ENCODE data around the gene RIC3. TPM values are rescaled to one million over a fixed set of nuclear protein-coding genes. Genes with fewer than 3 reads are reported as not detected.

The RIC3 gene
- total and polyA plus RNA-seq, 2 donors (not counting 1 experiment from before 2014, with no cell fraction given): not detected

DNA sequence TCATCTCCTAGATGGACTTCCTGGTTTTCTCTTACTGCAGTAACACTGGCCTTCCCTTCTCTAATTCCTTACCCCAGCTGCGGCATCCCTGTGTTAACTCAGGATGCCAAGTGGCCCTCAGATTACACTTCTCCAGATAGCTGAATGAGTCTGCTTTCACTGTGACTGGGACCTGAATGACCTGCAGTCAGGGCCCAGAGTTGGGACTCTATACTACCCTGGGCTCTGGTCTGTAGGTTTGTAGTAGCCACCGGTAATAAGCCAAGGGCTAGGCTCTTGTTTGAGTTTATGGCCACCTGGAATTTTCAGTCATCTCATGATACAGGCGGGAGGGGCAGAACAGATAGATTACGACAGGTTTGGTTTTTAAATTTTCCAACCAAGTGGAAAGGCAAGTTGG, 63.7 kb downstream of the RIC3 start:
- Histone ChIP-seq H3K4me3 (replicated peaks in 1 of 4; ENCODE audit: control extremely low read depth in 1 of 4, insufficient read depth in 1 of 4, low read depth in 3 of 4, low read length in 4 of 4) (no peak overlapping the region), H3K4me2 (ENCODE audit: extremely low read depth, insufficient read depth, low read length) (no peak overlapping the region), H3K27ac (ENCODE audit: insufficient read depth, low read length) (no peak overlapping the region), H3K9me3 (ENCODE audit: control insufficient read depth, insufficient read depth, low read depth, low read length) (no peaks in the 10 kb centered on the region), H4K20me1 (ENCODE audit: control insufficient read depth, extremely low read depth, insufficient read depth, low read length) (no peaks in the 10 kb centered on the region), H3K36me3 (ENCODE audit: control insufficient read depth, insufficient read depth, low read length) (peaks cover 1% of the 10 kb centered on the region), H3K4me1 (ENCODE audit: control insufficient read depth, extremely low read depth, insufficient read depth, low read length) (no peaks in the 10 kb centered on the region), H3K27me3 (ENCODE audit: control insufficient read depth, insufficient read depth, low read length) (no peaks in the 10 kb centered on the region), H2AFZ (ENCODE audit: low read length) (no peak overlapping the region), H3K9ac (ENCODE audit: insufficient read depth, low read length) (no peak overlapping the region), H3K79me2 (ENCODE audit: control insufficient read depth, insufficient read depth, low read length) (no peaks in the 10 kb centered on the region)
- DNase-seq (ENCODE audit: low read depth in 2 of 2): no peak
- TF ChIP-seq, protein P1, sequence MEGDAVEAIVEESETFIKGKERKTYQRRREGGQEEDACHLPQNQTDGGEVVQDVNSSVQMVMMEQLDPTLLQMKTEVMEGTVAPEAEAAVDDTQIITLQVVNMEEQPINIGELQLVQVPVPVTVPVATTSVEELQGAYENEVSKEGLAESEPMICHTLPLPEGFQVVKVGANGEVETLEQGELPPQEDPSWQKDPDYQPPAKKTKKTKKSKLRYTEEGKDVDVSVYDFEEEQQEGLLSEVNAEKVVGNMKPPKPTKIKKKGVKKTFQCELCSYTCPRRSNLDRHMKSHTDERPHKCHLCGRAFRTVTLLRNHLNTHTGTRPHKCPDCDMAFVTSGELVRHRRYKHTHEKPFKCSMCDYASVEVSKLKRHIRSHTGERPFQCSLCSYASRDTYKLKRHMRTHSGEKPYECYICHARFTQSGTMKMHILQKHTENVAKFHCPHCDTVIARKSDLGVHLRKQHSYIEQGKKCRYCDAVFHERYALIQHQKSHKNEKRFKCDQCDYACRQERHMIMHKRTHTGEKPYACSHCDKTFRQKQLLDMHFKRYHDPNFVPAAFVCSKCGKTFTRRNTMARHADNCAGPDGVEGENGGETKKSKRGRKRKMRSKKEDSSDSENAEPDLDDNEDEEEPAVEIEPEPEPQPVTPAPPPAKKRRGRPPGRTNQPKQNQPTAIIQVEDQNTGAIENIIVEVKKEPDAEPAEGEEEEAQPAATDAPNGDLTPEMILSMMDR (conservative IDR thresholded peaks at IDR 0.05 in 1 of 2, IDR thresholded peaks at IDR 0.05 in 1 of 2; ENCODE audit: low read depth in 1 of 2, low read length in 2 of 2): no peak
- TF ChIP-seq EZH2 (IDR thresholded peaks at IDR 0.05; ENCODE audit: low read length, missing control alignments): no peak

DNA sequence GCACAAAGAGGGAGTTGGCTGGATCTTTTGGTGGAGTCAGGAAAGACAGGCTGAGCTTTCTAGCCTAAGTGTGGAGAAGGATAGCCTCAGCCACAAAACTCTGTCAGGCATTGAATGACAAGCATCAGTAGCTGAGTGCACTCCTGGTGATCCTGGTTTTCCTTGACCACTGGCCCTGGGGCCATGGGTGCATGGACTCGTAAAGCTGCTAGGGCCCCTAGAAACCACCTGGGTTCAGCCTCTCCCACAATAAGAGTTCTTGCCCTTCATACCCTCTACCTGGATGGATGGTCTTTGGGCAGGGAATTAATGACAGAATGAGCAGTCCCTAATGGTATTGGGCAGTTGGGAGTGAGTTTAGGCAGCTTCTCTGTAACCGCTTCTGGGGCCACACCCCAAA, 64.9 kb downstream of the RIC3 start:
- Histone ChIP-seq H3K27ac (ENCODE audit: insufficient read depth, low read length) (no peak overlapping the region), H2AFZ (ENCODE audit: low read length) (no peak overlapping the region), H3K4me2 (ENCODE audit: extremely low read depth, insufficient read depth, low read length) (no peak overlapping the region), H3K4me3 (replicated peaks in 1 of 4; ENCODE audit: control extremely low read depth in 1 of 4, insufficient read depth in 1 of 4, low read depth in 3 of 4, low read length in 4 of 4) (no peak overlapping the region), H3K36me3 (ENCODE audit: control insufficient read depth, insufficient read depth, low read length) (peaks cover 1% of the 10 kb centered on the region), H3K27me3 (ENCODE audit: control insufficient read depth, insufficient read depth, low read length) (no peaks in the 10 kb centered on the region), H3K9ac (ENCODE audit: insufficient read depth, low read length) (no peak overlapping the region), H3K9me3 (ENCODE audit: control insufficient read depth, insufficient read depth, low read depth, low read length) (no peaks in the 10 kb centered on the region), H4K20me1 (ENCODE audit: control insufficient read depth, extremely low read depth, insufficient read depth, low read length) (no peaks in the 10 kb centered on the region), H3K4me1 (ENCODE audit: control insufficient read depth, extremely low read depth, insufficient read depth, low read length) (peaks cover under 1% of the 10 kb centered on the region), H3K79me2 (ENCODE audit: control insufficient read depth, insufficient read depth, low read length) (no peaks in the 10 kb centered on the region)
- TF ChIP-seq, protein P1 (conservative IDR thresholded peaks at IDR 0.05 in 1 of 2, IDR thresholded peaks at IDR 0.05 in 1 of 2; ENCODE audit: low read depth in 1 of 2, low read length in 2 of 2): no peak
- no peak for TF ChIP-seq EZH2 (IDR thresholded peaks at IDR 0.05; ENCODE audit: low read length, missing control alignments)
- no peak for DNase-seq (ENCODE audit: low read depth in 2 of 2)

DNA sequence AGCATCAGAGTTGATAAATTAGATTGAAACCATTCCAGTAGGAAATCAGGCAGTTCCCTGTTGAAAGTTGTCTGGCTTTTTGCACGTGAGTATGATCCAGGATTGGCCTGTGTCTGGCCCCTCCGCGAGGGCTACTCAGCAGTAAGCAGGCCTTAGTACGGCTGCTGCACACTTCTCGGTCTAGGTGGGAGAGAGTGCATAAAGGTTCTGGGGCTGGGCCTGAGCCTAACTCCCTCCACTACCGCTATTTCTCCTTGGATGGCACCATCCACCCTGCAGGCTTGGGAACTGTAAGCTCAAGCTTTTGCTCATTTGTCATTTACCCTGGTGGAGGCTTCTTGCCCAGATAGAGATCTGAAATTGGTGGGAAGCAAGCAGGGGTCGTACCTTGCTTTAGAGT, 65.9 kb downstream of the RIC3 start:
- DNase-seq (ENCODE audit: low read depth in 2 of 2): no peak
- Histone ChIP-seq H3K9me3 (ENCODE audit: control insufficient read depth, insufficient read depth, low read depth, low read length) (no peaks in the 10 kb centered on the region), H3K9ac (ENCODE audit: insufficient read depth, low read length) (no peak overlapping the region), H3K4me1 (ENCODE audit: control insufficient read depth, extremely low read depth, insufficient read depth, low read length) (peaks cover 4% of the 10 kb centered on the region), H3K4me2 (ENCODE audit: extremely low read depth, insufficient read depth, low read length) (no peak overlapping the region), H3K27ac (ENCODE audit: insufficient read depth, low read length) (no peak overlapping the region), H2AFZ (ENCODE audit: low read length) (no peak overlapping the region), H3K79me2 (ENCODE audit: control insufficient read depth, insufficient read depth, low read length) (no peaks in the 10 kb centered on the region), H3K36me3 (ENCODE audit: control insufficient read depth, insufficient read depth, low read length) (peaks cover 1% of the 10 kb centered on the region), H4K20me1 (ENCODE audit: control insufficient read depth, extremely low read depth, insufficient read depth, low read length) (no peaks in the 10 kb centered on the region), H3K27me3 (ENCODE audit: control insufficient read depth, insufficient read depth, low read length) (no peaks in the 10 kb centered on the region), H3K4me3 (replicated peaks in 1 of 4; ENCODE audit: control extremely low read depth in 1 of 4, insufficient read depth in 1 of 4, low read depth in 3 of 4, low read length in 4 of 4) (no peak overlapping the region)
- no peak for TF ChIP-seq EZH2 (IDR thresholded peaks at IDR 0.05; ENCODE audit: low read length, missing control alignments)
- TF ChIP-seq, protein P1 (conservative IDR thresholded peaks at IDR 0.05 in 1 of 2, IDR thresholded peaks at IDR 0.05 in 1 of 2; ENCODE audit: low read depth in 1 of 2, low read length in 2 of 2): no peak
